Mucosa of stomach (tissue), 1 donor: ENCODE measurements around the gene CORO6.

Source experiments
- H3K27me3 ChIP-seq: one replicate; pipeline ENCODE4 v1.7.0; 2013; ENCODE audit warnings: mild to moderate bottlenecking, low read length; ENCODE audit not compliant: control insufficient read depth, insufficient read depth
- H3K36me3 ChIP-seq: one replicate; pipeline ENCODE4 v1.7.0; 2013; ENCODE audit warnings: low read length; ENCODE audit not compliant: control insufficient read depth, insufficient read depth
- H3K4me1 ChIP-seq: one replicate; pipeline ENCODE4 v1.7.0; 2013; ENCODE audit warnings: mild to moderate bottlenecking, low read length; ENCODE audit not compliant: control insufficient read depth, insufficient read depth
- H3K4me3 ChIP-seq: one replicate; pipeline ENCODE4 v1.7.0; 2013; ENCODE audit warnings: low read length
- H3K9ac ChIP-seq: one replicate; pipeline ENCODE4 v1.7.0; 2013; ENCODE audit warnings: mild to moderate bottlenecking, low read length, moderate library complexity
- H3K9me3 ChIP-seq: one replicate; pipeline ENCODE4 v1.7.0; 2013; ENCODE audit warnings: mild to moderate bottlenecking, low read length, moderate library complexity; ENCODE audit not compliant: control insufficient read depth
- donor health status: Pancreatic carcinoma.

Gene CORO6

DNA sequence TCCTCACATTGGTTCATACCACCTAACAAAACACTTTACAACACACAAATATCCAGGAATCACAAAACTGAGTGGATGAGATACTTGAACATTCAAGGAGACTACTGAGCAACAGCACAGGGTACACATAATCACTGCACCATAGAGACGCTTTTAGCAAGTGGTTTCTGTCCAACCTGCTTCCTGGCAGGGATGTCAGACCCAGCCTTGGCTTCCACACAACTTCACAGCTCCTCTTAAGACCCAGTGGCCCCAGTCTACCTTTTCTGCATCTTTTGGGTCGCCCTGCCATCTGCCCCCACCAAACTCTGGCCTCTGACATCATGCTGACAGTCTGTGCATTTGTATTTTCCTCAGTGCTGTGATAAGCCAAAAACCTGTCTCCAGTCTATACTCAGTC, 5.9 kb upstream of the CORO6 start:
- H3K36me3 ChIP-seq: peaks cover under 1% of the 10 kb centered on the region
- H3K9ac ChIP-seq: no peak overlapping the region
- H3K9me3 ChIP-seq: no peaks in the 10 kb centered on the region
- H3K4me1 ChIP-seq: no peaks in the 10 kb centered on the region
- no peaks in the 10 kb centered on the region for H3K27me3 ChIP-seq
- H3K4me3 ChIP-seq: no peak overlapping the region

DNA sequence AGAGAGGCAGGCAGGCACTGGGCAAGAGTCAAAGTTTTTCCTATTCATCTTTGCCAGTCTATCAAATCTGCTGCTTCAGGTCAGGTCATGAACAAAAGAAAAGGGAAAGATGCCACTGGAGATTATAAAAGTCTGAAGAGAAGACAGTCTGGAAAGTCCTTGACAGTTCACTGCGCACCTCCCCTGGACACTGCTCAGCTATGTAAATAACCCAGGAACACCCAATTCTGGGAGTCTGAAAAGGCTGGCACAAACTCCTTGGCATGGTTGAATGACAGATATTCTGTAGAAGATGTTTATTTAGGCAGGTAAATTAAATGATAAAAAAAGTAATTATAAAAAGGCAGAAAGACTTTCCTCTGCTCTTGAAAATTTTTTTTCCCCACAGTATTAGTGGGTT, 5.2 kb upstream of the CORO6 start:
- Histone ChIP-seq H3K4me3 (no peak overlapping the region), H3K27me3 (peaks cover 6% of the 10 kb centered on the region)

DNA sequence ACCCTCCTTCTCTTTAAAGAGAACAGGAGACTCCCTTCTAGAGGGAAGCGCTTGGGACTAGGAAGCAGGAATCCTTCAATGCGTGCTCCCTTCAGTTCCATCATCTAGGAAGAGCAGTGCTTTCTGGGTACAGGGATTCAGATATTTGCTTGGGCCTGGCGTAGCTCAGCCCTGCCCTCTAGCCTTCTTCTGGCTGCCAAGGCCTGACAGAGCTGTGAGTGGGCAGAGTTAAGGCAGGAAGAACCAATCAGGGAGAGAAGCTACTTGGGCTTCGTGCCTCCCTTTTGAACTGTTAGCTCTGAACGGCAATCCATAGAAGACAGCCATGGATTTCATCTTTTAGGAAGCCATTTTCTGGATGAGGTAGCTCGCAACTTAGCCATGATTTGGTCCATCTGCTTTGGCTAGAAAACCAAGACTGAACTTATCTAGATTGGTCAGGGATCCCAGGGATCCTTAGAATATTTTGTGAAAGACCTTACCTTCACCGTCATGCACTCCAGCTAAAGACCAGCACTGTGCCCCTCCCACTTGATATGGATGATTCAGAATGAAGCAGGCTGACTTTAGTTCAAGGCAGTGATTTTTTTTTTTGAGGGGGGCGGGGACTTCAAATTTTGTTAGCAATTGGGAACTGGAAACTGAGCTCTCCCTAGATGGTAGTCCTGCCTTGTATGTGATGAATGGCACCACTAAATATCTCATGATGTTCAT, 2.5 kb upstream of the CORO6 start:
- Histone ChIP-seq H3K4me3 (no peak overlapping the region), H3K4me1 (peaks cover 17% of the 10 kb centered on the region), H3K9ac (no peak overlapping the region)

More for the DNA sequence above, 5.2 kb upstream of the CORO6 start:
- no peaks in the 10 kb centered on the region for H3K9me3 ChIP-seq
- peaks cover 3% of the 10 kb centered on the region for H3K4me1 ChIP-seq
- no peaks in the 10 kb centered on the region for H3K36me3 ChIP-seq
- H3K9ac ChIP-seq: no peak overlapping the region

DNA sequence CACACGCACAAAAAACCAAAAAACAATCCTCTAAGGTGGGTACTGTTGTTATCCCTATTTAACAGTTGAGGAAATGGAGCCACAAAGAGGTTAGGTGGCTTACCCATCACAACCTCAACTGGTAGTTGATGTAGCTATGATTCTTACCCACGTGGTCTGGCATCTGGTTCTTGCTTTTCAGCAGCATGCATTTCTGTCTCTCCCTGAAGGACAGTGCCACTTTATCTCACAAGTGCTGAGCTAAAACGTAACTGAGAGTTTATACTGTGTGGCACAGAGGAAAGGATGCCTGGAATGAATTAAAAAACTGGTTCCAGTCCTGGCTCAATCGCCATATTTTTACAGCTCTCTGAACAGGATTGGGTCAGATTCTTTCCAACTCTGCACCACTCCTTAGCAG, 1.9 kb upstream of the CORO6 start:
- Histone ChIP-seq H3K4me3 (no peak overlapping the region), H3K36me3 (no peaks in the 10 kb centered on the region), H3K4me1 (peaks cover 17% of the 10 kb centered on the region), H3K27me3 (peaks cover 29% of the 10 kb centered on the region), H3K9ac (no peak overlapping the region), H3K9me3 (no peaks in the 10 kb centered on the region)

More for the DNA sequence above, 2.5 kb upstream of the CORO6 start:
- Histone ChIP-seq H3K9me3 (no peaks in the 10 kb centered on the region), H3K27me3 (peaks cover 23% of the 10 kb centered on the region), H3K36me3 (no peaks in the 10 kb centered on the region)

DNA sequence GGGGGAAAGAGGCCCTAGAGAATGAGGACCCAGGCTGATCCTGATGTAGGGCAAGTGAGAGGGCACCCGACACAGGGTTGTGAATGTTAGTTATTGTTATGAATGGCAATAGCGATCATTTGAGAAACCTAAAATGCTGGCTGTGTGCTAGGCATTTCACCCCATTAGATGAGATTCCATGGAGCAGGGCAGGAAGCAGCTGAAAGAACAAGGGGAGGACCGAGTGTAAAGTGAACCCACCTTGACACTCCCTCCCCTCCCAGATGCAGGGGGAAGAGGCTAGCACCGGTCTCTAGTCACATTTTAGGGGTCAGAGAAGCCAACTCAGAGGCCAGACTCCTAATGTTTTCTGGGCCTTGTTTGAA, 553 bp upstream of the CORO6 start:
- H3K9me3 ChIP-seq: no peaks in the 10 kb centered on the region
- peaks cover 18% of the 10 kb centered on the region for H3K4me1 ChIP-seq
- H3K4me3 ChIP-seq: no peak overlapping the region
- H3K36me3 ChIP-seq: no peaks in the 10 kb centered on the region
- peaks cover 42% of the 10 kb centered on the region for H3K27me3 ChIP-seq
- H3K9ac ChIP-seq: no peak overlapping the region

DNA sequence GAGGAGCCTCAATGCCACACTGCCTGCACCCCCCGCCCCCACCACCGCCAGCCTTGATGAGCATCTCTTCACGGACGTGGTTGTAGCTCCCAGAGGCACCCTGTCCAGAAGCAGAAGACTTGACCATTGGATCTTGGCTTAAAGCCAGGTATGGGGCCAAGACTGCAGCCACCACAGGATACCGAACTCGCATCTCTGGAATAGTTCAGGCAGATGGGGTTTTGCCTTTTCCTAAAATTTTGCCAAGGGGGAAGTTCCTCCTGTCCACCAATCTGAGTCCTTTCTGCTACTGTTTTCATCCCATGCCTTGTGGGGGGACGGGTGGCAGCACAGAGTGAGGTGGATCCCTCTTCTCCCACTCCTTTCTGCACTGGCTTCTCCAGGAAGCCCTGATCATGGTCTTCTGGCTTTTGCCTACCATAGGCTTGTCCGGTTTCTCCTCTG, 939 bp downstream of the CORO6 start:
- Histone ChIP-seq H3K9me3 (no peaks in the 10 kb centered on the region), H3K27me3 (peaks cover 55% of the 10 kb centered on the region)

DNA sequence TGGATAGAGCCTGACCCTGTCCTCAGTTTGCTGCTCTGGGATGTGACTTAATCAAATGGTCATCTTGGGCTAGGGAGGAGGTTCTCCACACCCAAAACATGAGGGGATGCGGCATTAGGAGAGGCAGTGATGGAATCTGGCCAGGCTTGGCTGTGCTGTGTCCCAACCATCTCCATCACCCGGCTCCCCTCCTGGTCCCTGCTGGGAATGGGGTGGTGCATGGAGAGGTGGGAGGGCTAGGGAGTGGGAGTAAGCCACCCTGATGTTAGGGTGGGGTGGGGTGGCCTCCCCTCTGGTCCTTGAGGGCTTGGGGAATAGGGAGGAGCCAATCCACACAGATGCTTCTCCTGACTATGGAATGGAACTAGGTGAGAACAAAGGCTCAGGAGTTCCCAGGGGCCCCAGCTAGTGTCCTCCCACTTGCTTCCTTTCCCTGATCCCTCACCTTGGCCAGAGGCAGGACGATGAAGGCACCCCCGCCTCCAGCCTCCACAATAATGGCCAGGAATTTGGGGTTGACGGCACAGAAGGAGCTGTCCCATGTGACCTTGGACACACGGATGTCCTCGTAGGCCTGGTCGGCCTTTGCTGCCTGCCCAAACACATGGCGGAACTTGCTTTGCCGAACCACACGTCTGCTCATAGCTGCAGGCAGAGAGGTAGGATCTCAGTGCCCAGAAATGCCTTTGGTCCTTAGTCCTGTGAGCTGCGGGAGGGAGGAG, 1.8 kb downstream of the CORO6 start:
- no peak overlapping the region for H3K9ac ChIP-seq
- peaks cover 42% of the 10 kb centered on the region for H3K4me1 ChIP-seq
- no peak overlapping the region for H3K4me3 ChIP-seq
- H3K27me3 ChIP-seq: peaks cover 63% of the 10 kb centered on the region
- no peaks in the 10 kb centered on the region for H3K9me3 ChIP-seq
- no peaks in the 10 kb centered on the region for H3K36me3 ChIP-seq

More for the DNA sequence above, 939 bp downstream of the CORO6 start:
- Histone ChIP-seq H3K4me1 (peaks cover 33% of the 10 kb centered on the region), H3K36me3 (no peaks in the 10 kb centered on the region), H3K4me3 (no peak overlapping the region), H3K9ac (no peak overlapping the region)

DNA sequence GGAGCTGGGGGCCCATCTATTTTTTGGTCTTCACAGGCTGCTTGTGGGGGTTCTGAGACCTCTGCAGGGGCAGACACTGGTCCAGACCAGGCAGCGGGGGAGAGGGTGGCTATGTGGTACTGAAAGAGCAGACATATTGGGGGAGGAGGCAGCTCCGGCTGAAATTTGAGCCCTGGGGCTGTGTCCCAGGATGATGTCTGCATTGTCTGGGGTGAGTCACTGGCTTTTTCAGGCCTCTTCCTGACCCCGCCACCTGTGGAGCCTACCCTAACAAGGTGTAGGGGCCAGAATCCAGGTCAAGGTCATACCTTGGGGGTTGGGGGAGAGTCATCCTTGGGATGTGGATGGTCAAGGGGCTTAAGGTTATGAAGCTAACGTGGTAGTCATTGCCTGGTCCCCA, 2.4 kb downstream of the CORO6 start:
- peaks cover 69% of the 10 kb centered on the region for H3K27me3 ChIP-seq
- H3K9ac ChIP-seq: no peak overlapping the region
- peaks cover 48% of the 10 kb centered on the region for H3K4me1 ChIP-seq

DNA sequence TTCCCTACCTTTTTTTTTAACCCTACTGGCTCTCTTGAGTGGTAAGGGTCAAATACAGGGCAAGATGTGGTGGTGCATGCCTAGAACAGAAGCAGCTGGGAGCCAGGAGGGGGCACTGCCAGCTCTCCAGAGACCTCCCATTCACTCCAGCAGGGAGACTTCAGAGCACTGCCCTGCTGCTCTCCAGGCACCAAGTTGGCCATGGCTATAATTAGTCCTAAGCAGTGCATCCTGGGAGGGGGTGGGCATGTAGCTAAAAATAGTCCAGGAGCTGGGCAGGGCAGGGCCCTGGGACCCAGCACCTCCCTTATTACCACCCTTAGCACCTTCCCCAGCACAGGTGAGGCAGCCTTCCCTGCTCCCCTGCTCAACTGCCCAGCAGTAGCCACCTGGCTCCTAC, 3.5 kb downstream of the CORO6 start:
- Histone ChIP-seq H3K4me1 (peaks cover 58% of the 10 kb centered on the region), H3K4me3 (no peak overlapping the region), H3K9ac (no peak overlapping the region), H3K36me3 (no peaks in the 10 kb centered on the region), H3K27me3 (peaks cover 79% of the 10 kb centered on the region), H3K9me3 (no peaks in the 10 kb centered on the region)

More for the DNA sequence above, 2.4 kb downstream of the CORO6 start:
- H3K9me3 ChIP-seq: no peaks in the 10 kb centered on the region
- H3K36me3 ChIP-seq: no peaks in the 10 kb centered on the region
- H3K4me3 ChIP-seq: no peak overlapping the region

DNA sequence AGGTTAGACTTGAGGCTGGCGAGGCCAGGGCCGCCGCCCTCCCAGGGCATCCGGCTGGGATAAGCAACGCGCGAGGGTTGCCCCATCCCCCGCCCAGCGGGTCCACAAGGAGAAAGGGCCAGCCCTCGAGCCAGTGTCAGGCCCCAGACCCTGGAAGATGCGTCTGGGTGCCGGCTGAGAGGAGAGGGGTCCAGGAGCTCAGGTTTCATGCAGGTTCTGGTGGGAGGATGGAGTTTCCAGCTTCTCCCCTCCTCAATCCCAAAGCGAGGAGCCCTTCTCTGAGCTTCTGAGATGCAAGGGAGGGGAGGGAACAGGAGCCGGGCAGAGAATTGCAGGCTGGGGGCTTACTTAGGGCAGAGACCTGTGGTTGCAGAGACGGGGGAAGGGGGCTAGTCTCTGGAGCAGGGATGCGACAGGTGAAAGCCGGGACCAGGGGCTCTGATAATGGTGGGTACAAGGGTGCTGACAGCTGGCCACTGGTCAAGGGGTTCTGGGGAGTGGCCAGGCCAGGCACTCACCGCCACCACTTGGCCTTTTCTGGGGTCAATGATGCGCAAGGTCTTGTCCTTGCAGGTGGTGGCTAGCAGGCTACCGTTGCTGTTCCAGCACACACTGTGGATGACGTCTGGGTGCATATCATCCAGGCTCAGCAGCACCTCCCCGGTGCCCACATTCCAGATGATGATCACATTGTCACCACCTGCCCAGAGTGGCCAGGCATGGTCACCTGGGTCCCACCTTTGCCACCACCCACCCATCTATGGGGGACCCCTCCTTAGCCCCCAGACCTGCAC, 4.2 kb downstream of the CORO6 start:
- peaks cover 66% of the 10 kb centered on the region for H3K4me1 ChIP-seq
- no peaks in the 10 kb centered on the region for H3K9me3 ChIP-seq
- no peak overlapping the region for H3K4me3 ChIP-seq
- H3K9ac ChIP-seq: no peak overlapping the region
- peaks cover 86% of the 10 kb centered on the region for H3K27me3 ChIP-seq
- H3K36me3 ChIP-seq: no peaks in the 10 kb centered on the region

DNA sequence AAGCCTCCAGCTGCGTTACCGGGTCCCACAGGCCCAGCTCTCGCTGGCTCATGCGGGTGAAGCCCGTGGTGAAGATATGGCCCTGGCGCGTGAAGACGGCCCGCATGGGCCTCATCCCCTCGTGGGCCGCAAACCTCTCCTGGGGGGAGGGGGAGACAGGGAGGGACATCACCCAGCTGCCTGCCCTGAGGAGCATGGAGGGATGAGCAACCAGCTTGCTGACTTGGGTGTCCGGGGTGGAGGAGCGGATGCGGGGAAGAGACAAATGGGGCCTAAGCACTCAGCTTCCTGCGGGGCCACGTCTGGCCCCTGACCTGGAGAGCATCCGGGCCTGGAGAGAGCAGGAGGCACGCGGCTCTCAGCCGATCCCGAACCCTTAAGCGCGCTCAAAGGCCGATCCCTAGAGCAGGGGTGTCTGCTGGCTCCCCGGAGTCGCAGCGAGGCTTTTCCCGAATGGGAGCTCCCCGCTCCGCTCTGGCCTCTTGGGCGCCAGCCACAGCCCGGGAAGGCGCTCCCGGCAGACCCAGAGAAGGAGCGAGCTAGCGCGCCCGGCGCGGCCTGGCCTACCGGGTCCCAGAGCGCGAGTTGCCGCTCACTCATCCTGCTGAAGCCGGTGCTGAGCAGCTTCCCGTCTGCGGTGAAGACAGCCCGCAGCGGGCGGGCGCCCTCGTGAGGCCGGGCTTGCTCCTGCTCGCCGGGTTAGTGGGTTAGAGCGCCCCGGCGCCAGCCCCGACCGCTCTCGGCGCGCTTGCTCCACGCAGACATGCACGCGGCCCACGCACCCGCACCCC, 5.0 kb downstream of the CORO6 start:
- Histone ChIP-seq H3K9me3 (no peaks in the 10 kb centered on the region), H3K27me3 (peaks cover 79% of the 10 kb centered on the region), H3K4me3 (no peak overlapping the region), H3K9ac (peak overlapping the region; percentile 25), H3K4me1 (peaks cover 67% of the 10 kb centered on the region), H3K36me3 (no peaks in the 10 kb centered on the region)
